ENCODE data around the gene MLH3. TPM values are rescaled to one million over a fixed set of nuclear protein-coding genes. Genes with fewer than 3 reads are reported as not detected.

Gene MLH3
- total RNA-seq, 1 experiment from 2014 or later = 23.0 TPM

- Mint-ChIP-seq H3K27ac (no peak overlapping the region), H3K4me3 (no peak overlapping the region), H3K36me3 (ENCODE audit: insufficient read depth in 1 of 3, low read depth in 3 of 3) (no peaks in the 10 kb centered on the region; a peak in 1 of 7 replicates), H3K27me3 (ENCODE audit: low read depth) (no peaks in the 10 kb centered on the region; the same call in 1 of the 2 replicates), H3K9me3 (no peaks in the 10 kb centered on the region), H3K4me1 (peaks cover 26 to 44% of the 10 kb centered on the region in 2 experiments)
- TF ChIP-seq CTCF (conservative IDR thresholded peaks at IDR 0.05) = no peak
- Histone ChIP-seq H3K23me2 (ENCODE audit: insufficient read length, low read depth, low read length, poor library complexity, severe bottlenecking) (no peaks in the 10 kb centered on the region), H2BK20ac (ENCODE audit: low read depth, low read length, poor library complexity, severe bottlenecking) (no peak overlapping the region), H2AK5ac (ENCODE audit: insufficient read length, low read length) (no peak overlapping the region), H2BK15ac (ENCODE audit: low read depth, low read length) (no peak overlapping the region), H3K4me2 (ENCODE audit: insufficient read depth, insufficient read length, low read length) (no peak overlapping the region), H3K9me3 (ENCODE audit: control insufficient read depth, low read depth, low read length) (no peaks in the 10 kb centered on the region), H4K8ac (replicated peaks; ENCODE audit: insufficient read length, low read depth, low read length) (no peak overlapping the region), H2BK5ac (ENCODE audit: insufficient read length, low read length) (no peak overlapping the region), H4K20me1 (ENCODE audit: control insufficient read depth, insufficient read depth, insufficient read length) (no peaks in the 10 kb centered on the region), H3K23ac (ENCODE audit: insufficient read length, low read depth, low read length) (no peak overlapping the region), H3K27me3 (ENCODE audit: insufficient read depth, low read length) (no peaks in the 10 kb centered on the region), H3K14ac (ENCODE audit: insufficient read depth, low read length) (no peak overlapping the region), H3K9ac (ENCODE audit: extremely low read depth, insufficient read length, low read length) (no peak overlapping the region), H3K4ac (ENCODE audit: low read depth, low read length) (no peak overlapping the region), H3T11ph (ENCODE audit: low read length) (no peak overlapping the region), H2BK120ac (ENCODE audit: low read depth, low read length, poor library complexity, severe bottlenecking) (no peak overlapping the region), H4K91ac (ENCODE audit: insufficient read length, low read depth, low read length) (no peak overlapping the region), H3K79me2 (ENCODE audit: insufficient read depth, low read length) (no peaks in the 10 kb centered on the region), H3K79me1 (ENCODE audit: insufficient read depth, low read depth, low read length, poor library complexity, severe bottlenecking) (no peaks in the 10 kb centered on the region), H4K5ac (ENCODE audit: insufficient read length, low read depth, low read length) (no peak overlapping the region), H3K56ac (ENCODE audit: insufficient read length, low read depth, low read length) (no peak overlapping the region), H3K4me1 (ENCODE audit: insufficient read depth, low read length) (no peaks in the 10 kb centered on the region; the same call in 1 of the 2 replicates), H3K27ac (ENCODE audit: insufficient read length, low read depth, low read length) (no peak overlapping the region), H2BK12ac (ENCODE audit: insufficient read length, low read depth, low read length) (no peak overlapping the region), H3K18ac (ENCODE audit: insufficient read length, low read depth, low read length) (no peak overlapping the region), H2AFZ (ENCODE audit: low read length) (no peak overlapping the region)
- WGBS (ENCODE audit: extremely low coverage, insufficient read length, low lambda C conversion rate) = no CpG with 5 or more reads among the region's 4 CpGs
- DNase-seq = no peak
Observed at GRCh38 chr14:74982661-74983060, 68.6 kb downstream of the MLH3 start.

All from H9 (cell line).